HG03095 (cell line): Measurements from ENCODE around the gene HPN.

Experiments used
- ATAC-seq: cut with Tn5 transposase; IDR thresholded peaks from one replicate; pipeline ENCODE4 v1.9.1; 2021; ENCODE audit warnings: moderate library complexity; ENCODE audit not compliant: unreplicated experiment

The HPN gene

DNA sequence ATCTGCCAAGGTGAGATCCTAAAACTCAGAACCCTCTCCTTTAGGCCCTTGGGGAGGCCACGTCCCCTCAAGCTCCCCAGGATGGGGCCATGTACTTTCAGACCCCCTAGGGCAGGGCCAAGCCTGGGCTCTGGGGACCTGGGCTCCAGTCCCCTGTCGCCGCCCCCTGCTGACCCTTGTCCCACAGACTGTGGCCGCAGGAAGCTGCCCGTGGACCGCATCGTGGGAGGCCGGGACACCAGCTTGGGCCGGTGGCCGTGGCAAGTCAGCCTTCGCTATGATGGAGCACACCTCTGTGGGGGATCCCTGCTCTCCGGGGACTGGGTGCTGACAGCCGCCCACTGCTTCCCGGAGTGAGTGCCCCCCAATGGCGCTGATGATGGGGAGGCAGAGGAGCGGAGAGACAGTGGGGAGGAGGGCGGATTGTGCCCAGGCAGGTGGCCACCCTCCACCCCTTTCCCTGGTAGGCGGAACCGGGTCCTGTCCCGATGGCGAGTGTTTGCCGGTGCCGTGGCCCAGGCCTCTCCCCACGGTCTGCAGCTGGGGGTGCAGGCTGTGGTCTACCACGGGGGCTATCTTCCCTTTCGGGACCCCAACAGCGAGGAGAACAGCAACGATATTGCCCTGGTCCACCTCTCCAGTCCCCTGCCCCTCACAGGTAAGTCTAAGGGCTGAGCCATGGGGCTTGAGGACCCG, 18.8 kb downstream of the HPN start:
- ATAC-seq, result no peak

DNA sequence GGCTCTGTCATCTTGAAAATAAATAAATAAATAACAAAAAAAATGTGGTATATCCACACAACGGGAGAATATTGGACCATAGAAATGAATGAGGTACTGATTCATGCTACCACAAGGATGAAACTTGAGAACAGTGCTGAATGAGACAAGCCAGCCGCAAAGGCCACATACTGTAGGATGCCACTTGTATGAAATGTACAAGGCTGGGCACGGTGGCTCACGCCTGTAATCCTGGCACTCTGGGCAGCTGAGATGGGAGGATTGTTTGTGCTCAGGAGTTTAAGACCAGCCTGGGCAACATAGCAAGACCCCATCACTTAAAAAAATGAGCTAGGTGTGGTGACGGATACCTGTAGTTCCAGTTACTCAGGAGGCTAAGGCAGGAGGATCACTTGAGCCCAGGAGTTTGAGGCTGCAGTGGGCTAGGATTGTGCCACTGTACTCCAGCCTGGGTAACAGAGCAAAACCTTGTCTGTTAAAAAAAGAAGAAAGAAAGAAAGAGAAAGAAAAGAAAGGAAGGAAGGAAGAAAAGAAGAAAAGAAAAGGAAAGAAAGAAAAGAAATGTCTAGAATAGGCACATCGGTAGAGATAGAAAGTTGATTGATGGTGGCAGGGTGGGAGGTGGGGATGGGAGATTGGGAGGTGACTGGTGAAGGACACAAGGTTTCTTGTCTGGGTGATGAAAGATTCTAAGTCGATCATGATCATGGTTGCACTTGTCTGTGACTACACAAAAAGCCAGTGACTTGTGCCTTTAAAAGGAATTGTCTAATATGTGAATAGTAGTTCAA, 20.3 kb downstream of the HPN start:
- no peak for ATAC-seq

DNA sequence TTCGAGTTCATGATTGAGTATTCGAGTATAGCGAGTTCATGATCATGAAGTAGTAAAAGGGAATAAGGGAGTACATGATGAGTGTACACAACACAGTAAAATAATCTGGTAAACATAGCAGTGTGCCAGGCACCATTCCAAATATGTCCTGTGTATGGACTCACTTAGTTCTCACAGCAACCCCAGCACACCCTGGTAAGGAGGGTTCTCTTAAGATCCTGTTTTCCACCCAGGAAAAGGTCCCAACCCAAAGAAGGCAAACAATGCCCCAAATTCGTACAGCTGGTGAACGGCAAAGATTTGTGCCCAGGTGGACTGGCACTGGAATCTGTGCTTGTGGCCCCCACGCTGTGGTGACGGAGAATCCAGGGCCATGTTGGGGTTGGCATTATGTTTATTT, 21.4 kb downstream of the HPN start:
- ATAC-seq, result no peak

DNA sequence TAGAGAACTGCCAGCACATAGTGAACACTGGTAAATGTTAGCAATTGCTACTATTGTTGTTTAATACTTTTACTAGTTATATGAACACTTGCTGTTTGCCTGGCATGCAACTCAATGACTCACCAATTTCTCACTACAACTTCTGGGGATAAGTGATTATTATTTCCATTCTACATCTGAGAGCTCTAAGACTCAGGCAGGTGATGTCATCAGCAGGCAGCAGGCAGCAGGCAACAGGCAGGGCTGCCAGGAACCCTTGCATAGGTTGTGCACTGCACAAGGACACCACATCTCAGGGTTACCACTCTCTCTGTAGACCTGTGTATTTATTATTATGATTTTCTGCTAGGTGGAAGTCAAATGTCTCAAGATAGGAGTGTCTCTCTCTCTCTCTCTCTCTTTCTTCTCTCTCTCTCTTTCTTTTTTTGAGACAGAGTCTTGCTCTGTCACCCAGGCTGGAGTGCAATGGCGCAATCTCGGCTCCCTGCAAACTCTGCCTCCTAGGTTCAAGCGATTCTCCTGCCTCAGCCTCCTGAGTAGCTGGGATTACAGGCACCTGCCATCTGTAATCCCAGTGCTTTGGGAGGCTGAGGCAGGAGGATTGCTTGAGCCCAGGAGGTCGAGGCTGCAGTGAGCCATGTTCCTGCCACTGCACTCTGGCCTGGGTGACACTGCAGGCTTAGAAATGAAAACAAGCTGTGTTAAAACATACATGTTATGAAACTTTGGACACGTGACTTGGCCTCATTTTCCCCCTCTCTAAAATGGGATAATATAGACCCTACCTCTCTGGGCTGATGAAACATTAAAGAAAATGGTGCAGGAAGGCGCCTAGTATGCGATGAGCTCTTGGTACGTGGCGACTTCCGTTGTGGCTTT, 22.7 kb downstream of the HPN start:
- no peak for ATAC-seq

DNA sequence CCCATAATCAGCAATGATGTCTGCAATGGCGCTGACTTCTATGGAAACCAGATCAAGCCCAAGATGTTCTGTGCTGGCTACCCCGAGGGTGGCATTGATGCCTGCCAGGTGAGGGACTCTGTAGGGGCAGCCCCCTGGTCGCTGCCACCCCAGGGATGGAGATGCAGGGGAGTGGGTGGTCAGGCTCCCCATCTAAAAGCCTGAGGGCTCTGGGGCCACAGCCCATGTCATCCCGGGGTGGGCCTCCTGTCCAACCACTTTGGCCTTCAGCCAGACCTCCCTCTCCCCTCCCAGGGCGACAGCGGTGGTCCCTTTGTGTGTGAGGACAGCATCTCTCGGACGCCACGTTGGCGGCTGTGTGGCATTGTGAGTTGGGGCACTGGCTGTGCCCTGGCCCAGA, 24.1 kb downstream of the HPN start:
- ATAC-seq, result no peak

DNA sequence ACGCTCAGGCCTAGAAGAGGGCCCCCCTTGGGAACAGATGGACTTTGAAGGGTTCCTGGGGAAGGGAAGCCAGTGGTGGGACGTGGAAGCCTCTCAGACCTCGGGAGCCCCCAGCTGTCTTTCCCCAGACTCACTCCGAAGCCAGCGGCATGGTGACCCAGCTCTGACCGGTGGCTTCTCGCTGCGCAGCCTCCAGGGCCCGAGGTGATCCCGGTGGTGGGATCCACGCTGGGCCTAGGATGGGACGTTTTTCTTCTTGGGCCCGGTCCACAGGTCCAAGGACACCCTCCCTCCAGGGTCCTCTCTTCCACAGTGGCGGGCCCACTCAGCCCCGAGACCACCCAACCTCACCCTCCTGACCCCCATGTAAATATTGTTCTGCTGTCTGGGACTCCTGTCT, 24.6 kb downstream of the HPN start:
- no peak for ATAC-seq

DNA sequence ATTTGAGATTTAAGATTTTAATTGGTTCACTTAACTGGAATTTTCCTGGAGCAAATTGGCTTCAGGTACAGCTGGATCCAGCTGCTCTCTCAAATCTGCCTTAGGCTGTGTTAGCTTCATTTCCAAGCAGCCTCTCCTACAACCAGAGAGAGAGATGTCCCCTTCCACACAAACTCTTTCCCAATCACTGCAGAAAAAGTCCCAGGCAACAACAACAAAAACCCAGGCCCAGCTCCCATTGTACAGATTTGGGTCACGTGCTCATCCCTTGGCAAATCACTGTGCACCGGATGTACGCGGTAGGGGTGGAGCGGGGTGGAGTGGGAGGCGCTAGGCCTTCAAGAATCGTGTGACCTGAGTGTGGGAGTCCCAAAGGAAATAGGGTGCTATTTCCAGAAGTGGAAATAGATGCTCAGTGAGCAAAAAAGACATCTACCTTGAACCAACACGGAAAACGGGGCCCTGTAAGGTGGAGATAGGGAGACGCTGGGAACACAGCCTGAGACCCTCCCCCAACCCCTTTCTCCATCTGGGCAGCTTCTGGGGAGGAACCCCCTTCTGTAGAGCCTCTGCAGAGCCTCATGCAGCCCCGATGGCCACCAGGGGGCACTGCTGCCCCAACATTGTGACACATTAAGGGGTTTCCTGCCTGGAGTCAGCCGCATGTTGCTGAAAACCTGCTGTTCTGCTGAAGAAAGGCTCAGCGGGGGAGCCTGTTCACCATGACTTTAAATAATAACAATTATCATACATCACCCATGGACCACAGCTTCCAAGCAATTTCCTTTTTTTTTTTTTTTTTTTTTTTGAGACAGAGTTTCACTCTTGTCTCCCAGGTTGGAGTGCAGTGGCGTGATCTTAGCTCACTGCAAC, 25.4 kb downstream of the HPN start:
- no peak for ATAC-seq

DNA sequence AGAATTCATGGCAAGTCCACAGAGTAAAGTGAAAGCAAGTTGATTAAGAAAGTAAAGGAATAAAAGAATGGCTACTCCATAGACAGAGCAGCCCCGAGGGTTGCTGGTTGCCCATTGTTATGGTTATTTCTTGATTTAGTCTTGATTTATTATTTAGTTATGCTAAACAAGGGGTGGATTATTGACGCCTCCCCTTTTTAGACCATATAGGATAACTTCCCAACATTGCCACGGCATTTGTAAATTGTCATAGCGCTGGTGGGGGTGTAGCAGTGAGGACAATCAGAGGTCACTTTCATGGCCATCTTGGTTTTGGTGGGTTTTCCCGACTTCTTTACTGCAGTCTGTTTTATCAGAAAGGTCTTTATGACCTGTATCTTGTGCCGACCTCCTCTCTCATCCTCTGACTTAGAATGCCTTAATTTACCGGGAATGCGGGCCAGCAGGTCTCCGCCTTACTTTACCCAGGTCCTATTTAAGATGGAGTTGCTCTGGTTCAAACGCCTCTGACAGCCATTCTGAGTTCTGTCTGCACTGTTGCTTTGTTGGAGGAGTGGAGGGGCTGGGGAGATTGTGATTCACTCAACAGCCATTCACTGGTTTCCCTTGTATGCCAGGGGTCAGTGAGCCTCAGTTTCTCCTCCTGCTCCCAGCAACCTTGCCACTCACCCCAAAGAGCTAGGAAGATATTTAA, 27.6 kb downstream of the HPN start:
- no peak for ATAC-seq

DNA sequence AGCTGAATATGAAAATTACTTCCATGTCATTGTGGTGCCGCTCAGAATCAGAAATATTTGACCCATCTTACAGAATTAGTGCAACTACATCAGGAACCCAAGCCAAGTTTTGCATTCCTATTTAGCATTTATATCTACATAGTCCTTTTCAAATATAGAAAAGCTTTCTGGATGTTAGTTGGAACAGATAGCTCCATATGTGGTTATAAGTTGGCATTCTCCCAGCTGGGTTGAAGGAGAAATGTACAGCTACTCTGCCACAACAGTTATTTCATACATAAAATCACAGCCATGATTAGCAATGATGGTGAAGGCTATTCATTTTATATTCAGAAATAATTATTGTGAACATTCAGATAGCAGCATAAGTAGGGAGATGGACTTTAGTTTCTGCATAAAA, 28.2 kb downstream of the HPN start:
- ATAC-seq, result no peak

DNA sequence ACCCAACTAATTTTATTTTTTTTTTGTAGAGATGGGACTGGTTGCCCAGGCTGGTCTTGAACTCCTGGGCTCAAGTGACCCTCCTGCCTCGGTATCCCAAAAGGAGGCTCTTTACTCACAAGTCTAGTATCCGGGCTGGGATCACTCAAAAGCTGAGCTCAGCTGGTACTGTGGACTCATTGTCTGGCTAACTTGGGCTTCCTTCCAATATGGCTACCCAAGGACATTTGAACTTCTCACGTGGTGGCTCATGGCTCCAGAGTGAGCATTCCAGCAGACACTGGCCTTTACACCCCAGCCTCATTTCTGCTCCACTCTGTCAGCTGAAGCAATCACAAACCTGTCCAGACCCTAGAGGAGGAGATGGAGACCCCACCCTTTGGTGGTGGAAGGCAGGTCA, 28.9 kb downstream of the HPN start:
- no peak for ATAC-seq

DNA sequence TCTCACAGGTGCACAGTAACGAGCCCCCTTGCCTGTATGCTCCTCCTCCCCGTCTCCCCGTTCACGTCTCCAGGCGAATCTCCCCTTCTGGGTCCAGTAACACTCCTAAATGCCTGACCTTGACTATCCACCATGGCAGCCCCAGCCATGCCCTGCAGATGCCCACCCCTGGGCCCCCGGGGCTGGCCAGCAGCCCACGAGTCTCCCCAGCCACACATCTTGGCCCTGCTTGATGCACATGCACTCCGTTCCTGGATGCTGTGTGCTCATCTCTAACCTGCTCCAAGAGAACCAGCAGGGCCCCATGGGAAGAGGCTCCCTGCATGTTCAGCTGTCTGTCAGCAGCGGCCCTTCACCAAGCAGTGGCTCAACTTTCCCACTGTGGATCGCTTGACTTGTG, 32.0 kb downstream of the HPN start:
- ATAC-seq, result no peak

DNA sequence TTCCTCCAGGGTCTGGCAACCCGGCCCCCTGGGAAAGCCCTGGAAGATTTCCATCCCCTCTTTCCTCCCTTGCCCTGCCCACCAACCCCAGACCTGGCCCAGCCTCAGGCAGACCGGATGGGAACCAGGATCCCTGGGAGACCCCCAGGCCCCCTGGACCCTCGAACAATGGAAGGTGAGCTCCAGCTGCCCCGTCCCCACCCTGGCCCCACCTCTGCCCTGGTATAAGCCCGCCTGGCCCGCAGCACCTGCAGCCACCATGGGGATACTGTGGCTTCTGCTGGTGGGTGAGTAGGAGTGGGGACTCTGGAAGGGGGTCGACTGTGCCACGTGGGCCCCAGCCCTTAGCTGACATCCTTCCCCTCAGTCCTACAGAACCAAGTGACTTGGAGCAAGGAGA, 32.4 kb downstream of the HPN start:
- ATAC-seq, result no peak

DNA sequence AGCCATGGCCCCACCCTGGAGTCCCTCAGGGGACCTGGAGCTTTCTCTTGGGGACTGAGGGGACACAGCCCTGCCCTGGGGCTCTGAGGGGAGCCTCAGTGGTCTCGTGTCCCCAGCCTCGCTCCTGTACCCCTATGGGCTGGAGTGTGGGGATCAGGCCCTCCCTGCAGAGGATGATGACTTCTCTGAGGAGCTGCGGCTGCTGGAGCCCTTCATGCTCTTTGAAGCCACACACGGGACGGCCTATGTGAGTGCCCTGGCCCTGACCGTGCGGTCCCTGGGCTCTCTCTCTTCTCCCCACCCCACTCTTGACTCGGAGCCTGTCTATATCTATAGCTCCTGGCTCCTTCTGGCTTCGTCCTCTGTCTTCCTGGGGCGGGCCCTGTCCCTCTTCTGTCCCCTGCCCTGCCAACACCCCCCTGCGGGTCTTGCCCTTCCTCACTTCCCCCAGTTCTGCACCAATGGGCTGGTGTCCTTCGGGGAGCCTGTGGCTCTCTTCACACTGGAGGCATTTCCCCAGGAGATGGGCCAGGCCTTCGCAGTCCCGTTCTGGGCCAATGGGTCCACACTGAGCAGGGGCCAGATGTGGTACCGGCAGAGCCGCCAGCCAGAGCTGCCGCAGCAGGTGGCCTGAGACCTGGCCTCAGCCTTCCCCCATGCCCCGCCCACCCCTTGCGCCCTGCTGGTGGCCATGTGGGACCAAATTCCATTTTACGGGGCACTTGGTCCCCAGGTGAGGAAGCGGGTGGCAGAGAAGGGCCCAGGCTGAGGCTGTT, 33.1 kb downstream of the HPN start:
- ATAC-seq, result no peak

DNA sequence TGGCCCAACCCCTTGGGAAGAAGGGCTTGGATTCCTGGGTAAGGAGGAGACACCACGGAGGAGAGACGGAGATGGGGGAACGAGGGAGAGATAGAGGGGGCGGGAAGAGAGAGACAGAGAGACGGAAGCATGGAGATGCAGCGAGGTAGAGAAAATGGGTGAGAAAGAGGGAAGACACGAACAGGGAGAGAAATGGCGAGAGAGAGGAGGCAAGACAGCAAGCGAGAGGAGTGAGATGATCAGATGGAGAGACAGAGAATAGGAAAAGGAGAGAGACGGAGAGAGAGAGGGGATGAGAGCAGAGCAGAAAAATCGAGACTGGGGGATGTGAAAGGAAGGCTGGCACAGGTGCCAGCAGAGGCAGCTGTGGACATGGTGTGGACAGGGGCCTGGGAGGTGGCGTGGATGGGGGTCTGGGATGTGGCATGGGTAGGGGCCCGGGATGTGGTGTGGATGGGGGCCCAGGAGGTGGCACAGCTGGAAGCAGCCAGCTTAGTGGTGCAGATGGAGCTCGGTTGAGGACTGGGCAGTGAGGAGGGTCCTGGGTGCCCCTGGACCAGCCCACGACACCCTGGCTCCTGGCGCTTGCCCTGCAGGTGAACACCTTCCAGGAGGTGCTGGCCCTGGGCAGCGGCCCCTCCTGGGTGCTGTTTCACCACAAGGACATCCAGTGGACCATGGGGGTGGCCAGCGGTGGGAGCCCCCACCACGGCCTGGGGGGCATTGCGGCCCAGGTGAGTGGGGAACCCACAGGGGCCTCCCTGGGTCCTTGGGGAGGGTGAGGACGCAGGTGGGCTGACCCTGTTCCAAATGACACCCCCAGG, 33.9 kb downstream of the HPN start:
- ATAC-seq, result no peak

DNA sequence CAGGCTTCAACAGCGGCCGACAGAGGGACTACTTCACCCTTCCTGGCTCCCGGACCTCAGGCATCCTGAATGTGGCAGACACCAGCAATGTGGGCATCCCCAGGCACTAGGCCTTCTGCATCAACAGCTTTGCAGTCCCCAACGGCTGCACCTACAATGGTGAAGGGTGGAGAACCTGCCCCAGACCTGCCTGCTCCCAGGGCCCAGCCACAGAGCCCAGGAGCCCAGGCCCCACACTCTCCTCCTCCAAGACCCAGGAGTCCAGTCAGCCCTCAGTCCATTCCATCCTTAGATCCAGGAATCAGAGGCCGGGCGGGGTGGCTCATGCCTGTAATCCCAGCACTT, 34.5 kb downstream of the HPN start:
- no peak for ATAC-seq

DNA sequence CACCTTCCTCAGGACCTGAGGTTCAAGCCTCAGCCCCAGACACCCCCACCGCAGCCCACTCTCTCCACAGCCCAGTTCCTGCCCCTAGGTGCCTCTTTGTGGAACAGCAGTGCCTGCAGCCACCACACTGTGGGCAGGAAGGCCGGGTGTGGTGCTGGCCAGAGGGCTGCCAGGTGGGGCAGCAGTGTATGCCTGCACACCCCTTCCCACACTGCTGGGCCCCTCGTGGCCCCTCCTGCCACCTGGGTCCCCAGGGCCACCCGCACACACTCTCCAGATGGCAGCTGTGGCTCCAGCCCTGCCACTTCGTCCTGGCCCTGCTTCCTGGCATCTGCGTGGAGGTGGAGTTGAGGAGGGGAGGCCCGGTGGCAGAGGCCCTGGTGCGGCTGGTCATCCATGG, 35.1 kb downstream of the HPN start:
- no peak for ATAC-seq

DNA sequence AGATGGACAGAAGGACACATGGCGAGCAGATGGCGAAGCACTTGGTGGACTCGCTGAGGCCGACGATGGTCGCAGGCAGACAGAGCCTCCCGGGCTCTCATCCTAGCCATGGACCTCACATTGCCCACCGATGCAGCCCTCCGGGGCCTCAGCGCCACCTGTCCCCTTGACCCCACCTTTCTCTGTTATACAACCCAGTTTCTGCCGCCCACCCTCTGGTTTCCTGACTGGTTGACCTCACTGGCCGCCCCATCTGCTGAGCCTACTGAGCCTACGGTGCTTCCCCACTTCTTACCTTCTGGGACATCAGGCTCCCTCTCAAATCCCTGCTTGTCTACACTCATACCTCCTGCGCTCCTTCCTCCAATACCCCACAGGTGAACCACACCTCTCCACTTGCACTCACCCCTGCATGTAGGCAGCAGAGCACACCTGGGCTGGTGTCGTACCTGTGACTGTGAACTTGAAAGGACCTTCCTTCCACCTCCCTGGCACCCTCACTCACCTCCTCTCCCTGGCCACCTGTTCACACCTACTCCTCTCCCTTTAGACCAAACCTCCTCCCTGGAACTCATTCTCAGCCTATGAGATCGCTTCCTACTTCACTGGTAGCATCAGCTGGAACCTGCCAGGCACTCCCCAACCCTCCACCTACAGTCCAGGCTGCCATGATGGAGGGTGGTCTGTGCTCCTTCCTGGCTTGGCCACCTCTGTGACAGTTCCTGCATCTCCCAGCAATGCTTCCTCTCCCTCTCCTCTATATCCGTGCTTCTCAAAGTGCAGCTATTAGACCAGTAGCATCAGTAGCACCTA, 36.1 kb downstream of the HPN start:
- ATAC-seq, result no peak

DNA sequence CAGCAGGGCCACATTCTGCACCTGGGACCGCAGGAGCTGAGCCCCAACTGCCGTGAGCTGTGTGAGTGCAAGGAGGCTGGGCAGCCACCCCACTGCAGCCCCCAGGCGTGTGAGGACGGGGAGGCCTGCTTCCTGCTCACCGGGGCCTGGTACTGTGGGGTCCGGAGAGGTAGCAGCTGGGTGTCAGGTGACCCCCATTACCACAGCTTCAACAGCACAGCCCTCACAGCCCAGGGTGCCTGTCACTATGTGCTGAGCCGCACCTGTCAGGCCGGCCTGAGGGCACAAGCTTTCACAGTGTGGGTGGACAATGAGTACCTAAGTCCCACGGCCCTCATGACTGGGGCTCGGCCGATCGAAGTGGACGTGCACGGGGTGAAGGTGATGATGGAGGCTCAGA, 38.3 kb downstream of the HPN start:
- no peak for ATAC-seq
